Body of pancreas (tissue), 4 donors: ENCODE measurements around the gene SLC38A3.

Experiments
- CTCF ChIP-seq, 7 experiments: fragments of 450-650 bp in 4 of 7; fragments of 200-600 bp in 3 of 7; sonication (generic) in 3 of 7; IDR thresholded peaks; one replicate each; pipeline ENCODE4 v1.5.1; 2016 to 2019; ENCODE audit warnings: antibody characterized with exemption in 7 of 7
- POLR2A ChIP-seq, 3 donors: fragments of 450-650 bp; IDR thresholded peaks; one replicate each; pipeline ENCODE4 v1.6.1; 2016; ENCODE audit warnings: antibody characterized with exemption in 3 of 3, mild to moderate bottlenecking in 2 of 3

- peak in 1 of 3 donors; percentile 32 for TF ChIP-seq POLR2A (IDR thresholded peaks at IDR 0.05)
- no peak for TF ChIP-seq CTCF (IDR thresholded peaks at IDR 0.05)
Measured at GRCh38 chr3:50210510-50211367, 5.7 kb downstream of the SLC38A3 start.
